Ureter (tissue), 1 donor: ENCODE measurements around the gene SAP30L. TPM values are rescaled to one million over a fixed set of nuclear protein-coding genes. Genes with fewer than 3 reads are reported as not detected.

Experiments
- DNase-seq: peaks from one replicate; pipeline ENCODE4 v3.0.0-alpha.2; 2020; ENCODE audit warnings: low spot score
- total RNA-seq: library from RNA; stranded (reverse); gene quantifications from one replicate; pipeline ENCODE4 v1.2.4, GENCODE V29; 2023
- donor health status: DM: yes; HTN: yes; CAD: no.

The SAP30L gene
- total RNA-seq, 1 donor from 2014 or later, result 34.6 TPM

GRCh38 chr5:154419236-154419635 lies 26.6 kb upstream of the SAP30L start:
- DNase-seq, result no peak

GRCh38 chr5:154421868-154422267 lies 23.9 kb upstream of the SAP30L start:
- no peak for DNase-seq

GRCh38 chr5:154422298-154422697 lies 23.5 kb upstream of the SAP30L start:
- no peak for DNase-seq

- no peak for DNase-seq
Measured at GRCh38 chr5:154428208-154428607, 17.6 kb upstream of the SAP30L start.

GRCh38 chr5:154429341-154429740 lies 16.5 kb upstream of the SAP30L start:
- no peak for DNase-seq

GRCh38 chr5:154430466-154430865 lies 15.3 kb upstream of the SAP30L start:
- no peak for DNase-seq

GRCh38 chr5:154430961-154431630 lies 14.7 kb upstream of the SAP30L start:
- no peak for DNase-seq

- no peak for DNase-seq
Measured at GRCh38 chr5:154435226-154435625, 10.6 kb upstream of the SAP30L start.

- DNase-seq, result no peak
Measured at GRCh38 chr5:154437281-154437965, 8.4 kb upstream of the SAP30L start.

- DNase-seq, result no peak
Measured at GRCh38 chr5:154440540-154440939, 5.3 kb upstream of the SAP30L start.

GRCh38 chr5:154442801-154443200 lies 3.0 kb upstream of the SAP30L start:
- no peak for DNase-seq

GRCh38 chr5:154444556-154445421 lies 1.0 kb upstream of the SAP30L start:
- peak; percentile 45 for DNase-seq

GRCh38 chr5:154446195-154447088 lies 645 bp downstream of the SAP30L start:
- peak; percentile 54 for DNase-seq

- DNase-seq, result no peak
Measured at GRCh38 chr5:154447089-154447725, 1.4 kb downstream of the SAP30L start.

GRCh38 chr5:154449786-154450185 lies 4.0 kb downstream of the SAP30L start:
- DNase-seq, result no peak

- DNase-seq, result no peak
Measured at GRCh38 chr5:154451957-154452356, 6.2 kb downstream of the SAP30L start.

GRCh38 chr5:154455585-154455984 lies 9.8 kb downstream of the SAP30L start:
- DNase-seq, result no peak

- no peak for DNase-seq
Measured at GRCh38 chr5:154456540-154456939, 10.7 kb downstream of the SAP30L start.

GRCh38 chr5:154459015-154459414 lies 13.2 kb downstream of the SAP30L start:
- DNase-seq, result no peak

GRCh38 chr5:154460172-154460571 lies 14.4 kb downstream of the SAP30L start:
- DNase-seq, result no peak

- no peak for DNase-seq
Measured at GRCh38 chr5:154461531-154461930, 15.7 kb downstream of the SAP30L start.
